Peyer's patch (tissue), 4 donors: Measurements from ENCODE around the gene ANKRD44. TPM values are rescaled to one million over a fixed set of nuclear protein-coding genes. Genes with fewer than 3 reads are reported as not detected.

ENCODE experiments used
- DNase-seq, 3 donors: peaks; one replicate each; pipeline ENCODE4 v3.0.0-alpha.2; 2017 to 2019
- H3K27ac ChIP-seq, 4 donors: fragments of 200-600 bp; sonication (generic); one replicate each; pipeline ENCODE4 v1.5.1; 2016 to 2019
- H3K27me3 ChIP-seq, 2 donors: fragments of 200-600 bp; sonication (generic); one replicate each; pipeline ENCODE4 v1.5.1; 2019
- H3K36me3 ChIP-seq, 3 donors: fragments of 200-600 bp; sonication (generic); one replicate each; pipeline ENCODE4 v1.5.1; 2016 to 2019
- H3K4me1 ChIP-seq, 4 donors: fragments of 200-600 bp; sonication (generic); one replicate each; pipeline ENCODE4 v1.5.1; 2016 to 2019
- H3K4me3 ChIP-seq, 4 donors: fragments of 200-600 bp; sonication (generic); 1 replicate in 3 of 4; 2 replicates in 1 of 4; pipeline ENCODE4 v1.5.1; 2016 to 2019; ENCODE audit warnings: mild to moderate bottlenecking in 1 of 4
- H3K9me3 ChIP-seq, 4 donors: fragments of 200-600 bp; sonication (generic); one replicate each; pipeline ENCODE4 v1.5.1; 2016 to 2019; ENCODE audit warnings: mild to moderate bottlenecking in 1 of 4
- POLR2A ChIP-seq, 2 donors: fragments of 450-650 bp; IDR thresholded peaks; one replicate each; pipeline ENCODE4 v1.5.1; 2017; ENCODE audit warnings: antibody characterized with exemption in 2 of 2, mild to moderate bottlenecking in 2 of 2, moderate library complexity in 2 of 2
- total RNA-seq, 4 donors: library from RNA; depleted of rRNA; stranded (reverse); fragments of >200 nt; gene quantifications; one replicate each; pipeline ENCODE4 v1.1.0, GENCODE V29; 2016
- TF ChIP-seq, protein P1 (sequence below), 6 experiments: fragments of 450-650 bp in 4 of 6; fragments of 200-600 bp in 2 of 6; sonication (generic) in 1 of 6; IDR thresholded peaks; one replicate each; pipeline ENCODE4 v1.5.1; 2017 to 2019; ENCODE audit warnings: antibody characterized with exemption in 6 of 6, mild to moderate bottlenecking in 3 of 6, moderate library complexity in 1 of 6

The ANKRD44 gene
- total RNA-seq, 4 donors from 2014 or later = 24.8 to 215 (median 32.0) TPM

GRCh38 chr2:197273485-197273884 lies 37.1 kb downstream of the ANKRD44 start:
- TF ChIP-seq, protein P1, sequence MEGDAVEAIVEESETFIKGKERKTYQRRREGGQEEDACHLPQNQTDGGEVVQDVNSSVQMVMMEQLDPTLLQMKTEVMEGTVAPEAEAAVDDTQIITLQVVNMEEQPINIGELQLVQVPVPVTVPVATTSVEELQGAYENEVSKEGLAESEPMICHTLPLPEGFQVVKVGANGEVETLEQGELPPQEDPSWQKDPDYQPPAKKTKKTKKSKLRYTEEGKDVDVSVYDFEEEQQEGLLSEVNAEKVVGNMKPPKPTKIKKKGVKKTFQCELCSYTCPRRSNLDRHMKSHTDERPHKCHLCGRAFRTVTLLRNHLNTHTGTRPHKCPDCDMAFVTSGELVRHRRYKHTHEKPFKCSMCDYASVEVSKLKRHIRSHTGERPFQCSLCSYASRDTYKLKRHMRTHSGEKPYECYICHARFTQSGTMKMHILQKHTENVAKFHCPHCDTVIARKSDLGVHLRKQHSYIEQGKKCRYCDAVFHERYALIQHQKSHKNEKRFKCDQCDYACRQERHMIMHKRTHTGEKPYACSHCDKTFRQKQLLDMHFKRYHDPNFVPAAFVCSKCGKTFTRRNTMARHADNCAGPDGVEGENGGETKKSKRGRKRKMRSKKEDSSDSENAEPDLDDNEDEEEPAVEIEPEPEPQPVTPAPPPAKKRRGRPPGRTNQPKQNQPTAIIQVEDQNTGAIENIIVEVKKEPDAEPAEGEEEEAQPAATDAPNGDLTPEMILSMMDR (IDR thresholded peaks at IDR 0.05) = no peak
- TF ChIP-seq POLR2A (IDR thresholded peaks at IDR 0.05) = no peak
- no peak overlapping the region for H3K27ac ChIP-seq
- no peaks in the 10 kb centered on the region for H3K9me3 ChIP-seq
- no peaks in the 10 kb centered on the region for H3K27me3 ChIP-seq
- H3K4me1 ChIP-seq = peaks cover 0 to 16% (median 13%) of the 10 kb centered on the region in 4 donors
- no peak overlapping the region for H3K4me3 ChIP-seq
- no peak for DNase-seq
- H3K36me3 ChIP-seq = no peaks in the 10 kb centered on the region

DNA sequence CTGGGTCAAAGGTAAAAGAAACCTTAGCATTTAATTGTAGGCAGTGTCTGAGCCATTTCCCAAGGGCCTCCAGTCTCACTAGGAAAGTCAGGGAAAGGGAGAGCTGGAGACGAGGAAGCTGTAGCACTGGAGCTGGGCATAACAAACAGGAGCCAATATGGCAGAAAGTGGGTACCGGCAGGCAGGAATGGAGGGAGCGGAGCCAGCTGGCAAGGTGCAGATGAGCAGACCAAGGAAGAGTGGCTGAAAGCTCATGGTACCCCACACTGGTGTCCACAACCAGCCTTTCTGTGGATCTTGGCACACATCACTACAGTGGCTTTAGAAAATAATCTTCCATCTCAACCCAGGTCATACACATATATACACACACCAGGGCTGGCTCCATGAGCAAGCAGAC lies 40.0 kb downstream of the ANKRD44 start:
- no peak for DNase-seq
- no peaks in the 10 kb centered on the region for H3K36me3 ChIP-seq
- no peaks in the 10 kb centered on the region for H3K9me3 ChIP-seq
- H3K4me1 ChIP-seq = peaks cover 0 to 21% (median 14%) of the 10 kb centered on the region in 4 donors
- no peak overlapping the region for H3K4me3 ChIP-seq
- H3K27ac ChIP-seq = no peak overlapping the region
- no peaks in the 10 kb centered on the region for H3K27me3 ChIP-seq
- no peak for TF ChIP-seq POLR2A (IDR thresholded peaks at IDR 0.05)
- TF ChIP-seq, protein P1 (IDR thresholded peaks at IDR 0.05) = no peak

DNA sequence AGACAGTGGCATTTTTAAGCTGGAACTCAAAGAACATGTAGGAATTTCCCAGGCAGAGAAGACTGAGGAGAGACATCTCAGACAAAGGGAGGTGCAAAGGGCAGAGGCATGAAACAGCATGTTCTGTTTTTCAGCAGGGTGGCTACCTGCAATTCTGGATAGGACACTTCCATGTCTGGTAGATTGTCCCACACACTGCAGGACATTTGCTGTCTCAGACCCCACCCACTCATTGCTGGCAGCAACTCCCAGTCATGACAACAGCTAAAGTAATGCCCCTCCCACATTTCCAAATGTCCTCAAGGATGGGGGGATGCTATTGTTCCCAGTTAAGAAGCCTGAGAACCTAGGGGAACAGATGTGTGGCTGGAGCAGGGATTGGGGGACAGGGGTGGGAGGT lies 40.8 kb downstream of the ANKRD44 start:
- H3K4me3 ChIP-seq = no peak overlapping the region
- H3K27me3 ChIP-seq = no peaks in the 10 kb centered on the region
- no peak for DNase-seq
- H3K27ac ChIP-seq = no peak overlapping the region
- H3K36me3 ChIP-seq = no peaks in the 10 kb centered on the region
- H3K4me1 ChIP-seq = peaks cover 0 to 21% (median 14%) of the 10 kb centered on the region in 4 donors
- no peaks in the 10 kb centered on the region for H3K9me3 ChIP-seq
- TF ChIP-seq POLR2A (IDR thresholded peaks at IDR 0.05) = no peak
- TF ChIP-seq, protein P1 (IDR thresholded peaks at IDR 0.05) = no peak

GRCh38 chr2:197268786-197269584 lies 41.6 kb downstream of the ANKRD44 start:
- Histone ChIP-seq H3K4me3 (no peak overlapping the region), H3K27ac (no peak overlapping the region), H3K4me1 (peaks cover 0 to 21% (median 11%) of the 10 kb centered on the region in 4 donors), H3K36me3 (no peaks in the 10 kb centered on the region), H3K27me3 (no peaks in the 10 kb centered on the region), H3K9me3 (no peaks in the 10 kb centered on the region)
- DNase-seq = no peak
- TF ChIP-seq, protein P1 (IDR thresholded peaks at IDR 0.05) = no peak
- no peak for TF ChIP-seq POLR2A (IDR thresholded peaks at IDR 0.05)

DNA sequence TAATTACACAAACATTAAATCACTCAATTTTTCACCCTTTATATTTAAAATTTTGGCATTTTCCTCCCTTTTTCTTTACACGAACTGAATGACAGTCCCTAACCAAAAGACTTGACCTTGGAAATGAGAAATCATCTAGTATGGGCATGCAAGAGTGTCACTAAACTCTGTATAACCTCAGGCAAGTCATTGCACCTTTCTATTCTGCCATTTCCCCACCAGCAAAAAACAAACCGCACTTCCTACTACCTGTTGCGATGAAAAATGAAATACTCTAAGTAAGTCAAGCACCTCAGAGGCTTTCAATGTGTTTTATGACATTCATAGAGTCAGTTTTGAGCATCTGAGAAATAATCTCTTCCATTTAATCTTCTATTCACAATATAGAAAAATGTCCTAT lies 44.1 kb downstream of the ANKRD44 start:
- DNase-seq = no peak

More for the DNA sequence above, 44.1 kb downstream of the ANKRD44 start:
- Histone ChIP-seq H3K9me3 (no peaks in the 10 kb centered on the region), H3K4me1 (peaks cover 0 to 22% (median 21%) of the 10 kb centered on the region in 4 donors), H3K4me3 (no peak overlapping the region), H3K36me3 (no peaks in the 10 kb centered on the region), H3K27ac (peak overlapping the region in 1 of 4 donors; percentile 55), H3K27me3 (no peaks in the 10 kb centered on the region)
- no peak for TF ChIP-seq POLR2A (IDR thresholded peaks at IDR 0.05)
- TF ChIP-seq, protein P1 (IDR thresholded peaks at IDR 0.05) = no peak
